Measurements from ENCODE around the gene GRHL3.
A peak's percentile ranks its signal among the peaks of the same experiment; 100 is the strongest.

GRHL3 gene

DNA sequence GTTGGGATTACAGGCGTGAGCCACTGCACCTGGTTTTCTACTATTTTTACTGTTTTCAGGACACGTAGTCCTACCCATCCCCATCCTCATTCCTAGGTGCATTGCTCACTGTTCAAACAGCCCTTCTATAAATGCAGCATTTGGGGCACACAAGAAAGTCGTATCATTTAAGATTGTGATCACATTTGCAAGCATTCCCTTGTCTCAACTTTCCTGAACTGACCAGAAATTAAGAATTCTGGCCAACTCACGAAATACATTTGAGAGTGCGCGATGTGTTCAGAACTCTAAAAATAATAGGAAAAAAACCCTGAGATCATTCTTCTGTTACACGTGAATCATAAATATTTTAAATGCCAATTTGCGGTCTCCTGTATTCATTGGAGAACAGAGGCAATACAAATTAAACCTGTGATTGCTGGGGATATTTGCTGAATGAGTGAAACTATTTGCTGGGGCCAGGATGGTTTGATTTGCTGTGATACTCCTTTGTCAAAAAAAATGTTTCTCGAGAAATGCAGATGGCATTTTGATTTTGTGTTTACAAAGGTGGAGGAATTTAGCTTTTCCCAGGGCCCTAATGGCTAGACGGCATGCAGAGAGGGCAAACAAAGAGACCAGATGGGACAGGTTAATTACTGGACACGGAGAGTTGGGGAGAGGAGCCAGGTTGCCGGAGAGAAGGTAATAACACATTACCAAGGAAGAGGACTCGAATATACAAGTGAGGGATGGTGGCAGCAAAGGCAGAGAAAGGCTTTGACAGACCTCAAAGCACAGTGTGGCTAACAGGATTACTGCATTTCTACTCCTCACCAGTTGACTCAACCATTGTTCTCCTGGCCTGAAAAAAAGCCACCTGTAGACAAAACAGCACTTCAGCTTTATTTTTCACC lies 56.0 kb downstream of the GRHL3 start:
- no peak for DNase-seq

DNA sequence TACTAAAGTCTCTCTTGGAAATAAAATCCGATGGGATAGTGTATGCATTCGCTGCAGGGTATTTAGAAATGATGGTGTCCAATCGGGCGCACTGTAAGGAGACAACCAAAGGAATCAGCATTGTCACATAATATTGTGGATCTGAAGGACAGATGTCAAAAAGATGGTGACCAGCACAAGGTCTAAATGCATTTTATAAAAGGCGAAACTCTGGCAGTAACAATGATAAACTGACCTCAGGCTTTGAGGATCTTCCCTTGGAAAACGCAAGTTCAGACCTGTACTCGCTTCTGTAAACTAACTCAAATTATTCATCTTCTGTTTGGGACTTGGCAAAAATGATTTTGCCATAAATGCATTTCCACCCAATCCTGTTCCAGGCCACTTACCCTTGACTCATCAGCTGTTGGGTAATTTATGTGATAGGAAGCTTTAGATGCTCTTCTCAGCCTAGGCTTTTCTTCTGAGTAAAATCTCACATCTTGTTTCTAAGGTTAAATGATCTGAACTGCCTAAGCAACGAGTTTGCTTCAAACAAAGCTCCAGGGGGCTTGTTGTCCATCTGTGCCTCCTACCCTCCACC lies 60.7 kb downstream of the GRHL3 start:
- no peak for DNase-seq

- DNase-seq: no peak
Observed at GRCh38 chr1:24380508-24380907, 61.4 kb downstream of the GRHL3 start.

- no peak for DNase-seq
Observed at GRCh38 chr1:24381256-24381655, 62.1 kb downstream of the GRHL3 start.

- DNase-seq: no peak
Observed at GRCh38 chr1:24382165-24382577, 63.0 kb downstream of the GRHL3 start.

GRCh38 chr1:24383381-24383940 lies 64.3 kb downstream of the GRHL3 start:
- DNase-seq: no peak

- DNase-seq: no peak
Observed at GRCh38 chr1:24384251-24385090, 65.3 kb downstream of the GRHL3 start.

DNA sequence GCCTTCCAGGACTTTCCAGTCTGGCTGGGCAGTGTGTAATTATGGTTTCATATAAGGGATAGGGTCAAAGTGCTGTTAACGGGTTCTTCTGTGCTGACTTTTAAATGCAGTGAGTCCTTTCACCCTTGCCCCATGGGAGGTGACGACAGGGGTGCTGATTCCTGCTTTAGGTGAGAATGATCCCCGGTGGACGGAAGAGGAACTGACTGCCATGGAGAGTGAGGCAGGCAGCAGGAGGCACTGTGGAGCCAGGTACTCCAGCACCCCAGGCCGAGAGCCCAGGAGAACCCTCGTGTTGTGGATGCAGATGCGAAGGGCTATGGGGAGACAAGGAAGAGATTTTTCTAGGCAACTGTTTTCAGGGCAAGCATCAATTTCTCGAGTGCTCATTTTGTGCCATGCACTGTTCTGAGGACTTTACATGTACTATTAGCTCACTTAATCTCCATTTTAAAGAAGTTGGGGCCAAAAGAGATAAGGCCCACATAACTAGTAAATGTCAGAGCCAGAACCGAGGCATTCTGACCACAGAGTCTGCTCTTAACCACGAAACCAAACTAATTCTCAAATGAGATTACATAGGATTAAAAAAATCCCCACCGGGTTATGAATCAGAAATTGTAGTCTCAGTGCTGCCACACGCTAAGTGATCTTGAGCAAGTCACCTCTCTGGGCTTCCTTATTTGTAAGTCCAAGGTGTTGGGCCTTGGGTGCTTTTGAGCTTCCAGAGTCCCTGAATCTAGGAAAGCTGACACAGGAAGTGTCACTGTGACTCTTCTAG lies 66.2 kb downstream of the GRHL3 start:
- DNase-seq: no peak

- peak; percentile 42 for DNase-seq
Observed at GRCh38 chr1:24386241-24386640, 67.1 kb downstream of the GRHL3 start.

- DNase-seq: no peak
Observed at GRCh38 chr1:24386931-24387330, 67.8 kb downstream of the GRHL3 start.

DNA sequence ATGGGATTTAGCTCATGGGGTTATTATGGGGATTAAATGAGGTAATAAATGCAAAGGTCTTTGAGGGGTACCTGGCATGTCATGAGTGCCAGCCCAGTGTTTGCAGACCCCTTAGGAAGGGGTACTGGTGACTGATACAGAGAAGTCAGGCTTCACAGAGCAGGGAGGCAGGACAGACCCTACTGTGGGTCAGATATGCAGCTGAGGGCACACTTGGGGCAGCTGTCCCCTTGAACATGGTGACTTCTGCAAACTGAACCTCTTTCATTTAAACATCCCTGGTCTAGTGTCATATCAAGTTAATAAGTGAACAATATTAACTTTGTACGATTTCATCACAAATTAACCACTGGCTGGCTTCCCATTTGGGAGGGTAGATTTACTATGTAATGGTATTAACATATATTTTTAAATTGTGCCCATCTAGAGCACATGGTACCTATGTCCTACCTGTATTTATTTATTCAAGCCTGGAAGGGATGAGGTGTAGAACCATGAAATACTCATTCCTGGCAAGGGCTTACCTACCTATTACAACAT lies 68.5 kb downstream of the GRHL3 start:
- DNase-seq: no peak

DNA sequence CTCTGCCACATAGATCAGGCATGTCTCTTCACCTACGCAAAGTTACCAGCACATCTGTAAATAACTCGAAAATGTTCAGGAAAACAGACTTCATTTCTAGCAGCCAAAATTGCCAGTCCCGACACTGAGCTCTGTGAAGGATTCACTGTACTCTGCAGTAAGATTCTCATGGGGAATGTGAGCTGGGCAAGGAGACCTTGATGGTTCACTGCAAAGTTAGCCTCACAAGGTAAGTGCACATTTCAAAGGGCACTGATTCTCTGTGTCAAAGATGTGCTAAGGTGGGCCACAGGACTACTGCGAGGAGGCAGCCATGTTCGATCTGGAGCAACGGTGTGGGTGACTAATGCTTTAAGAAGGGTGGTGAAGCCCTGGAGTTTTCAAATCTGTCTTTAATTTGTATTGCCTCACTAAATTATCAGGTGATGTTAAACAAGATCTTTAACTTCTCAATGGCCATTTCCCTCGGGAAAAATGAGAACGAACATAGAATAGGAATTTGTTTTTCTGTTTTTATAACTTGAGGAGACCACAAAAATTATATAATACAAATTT lies 69.3 kb downstream of the GRHL3 start:
- no peak for DNase-seq

DNA sequence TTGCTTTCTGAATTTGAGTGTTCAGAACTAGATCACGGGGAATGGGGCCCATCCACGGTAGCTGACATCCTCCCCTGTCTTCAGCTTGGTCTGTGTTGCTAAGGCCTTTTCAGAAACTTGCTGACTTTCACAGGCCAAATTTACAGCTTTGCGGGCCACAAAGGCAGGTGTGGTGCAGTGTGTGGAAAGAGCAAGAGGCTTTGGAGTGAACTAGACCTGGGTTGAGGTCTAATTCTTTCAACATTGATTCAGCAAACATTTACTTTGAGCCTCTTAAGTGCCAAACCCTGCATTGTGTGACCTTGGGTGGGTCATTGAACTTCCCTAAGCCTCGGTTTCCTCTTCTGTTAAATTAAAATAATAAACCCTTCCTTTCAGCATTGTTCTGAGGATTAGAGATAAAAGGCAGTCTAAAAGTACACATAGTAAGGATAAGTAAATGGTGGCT lies 70.1 kb downstream of the GRHL3 start:
- no peak for DNase-seq

GRCh38 chr1:24390924-24391782 lies 72.0 kb downstream of the GRHL3 start:
- DNase-seq: peak; percentile 59

- DNase-seq: peak; percentile 47
Observed at GRCh38 chr1:24391882-24392603, 72.9 kb downstream of the GRHL3 start.

DNA sequence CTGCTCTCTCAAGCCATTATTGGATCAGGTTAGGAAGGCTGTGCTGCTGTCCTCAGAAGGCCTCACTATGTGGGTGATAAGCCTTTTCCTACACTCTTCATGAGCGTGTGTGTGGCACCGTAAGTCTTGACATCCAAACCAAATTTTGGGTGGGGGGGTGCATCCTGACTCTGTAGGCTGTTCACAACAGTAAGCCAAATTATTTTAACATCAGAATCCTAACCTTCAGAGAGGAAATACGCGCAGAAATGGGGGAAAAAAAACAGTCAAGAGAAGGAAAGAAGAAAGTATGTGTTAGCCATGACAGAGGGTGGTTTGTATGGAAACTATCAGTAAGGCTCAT lies 73.4 kb downstream of the GRHL3 start:
- DNase-seq: no peak

DNA sequence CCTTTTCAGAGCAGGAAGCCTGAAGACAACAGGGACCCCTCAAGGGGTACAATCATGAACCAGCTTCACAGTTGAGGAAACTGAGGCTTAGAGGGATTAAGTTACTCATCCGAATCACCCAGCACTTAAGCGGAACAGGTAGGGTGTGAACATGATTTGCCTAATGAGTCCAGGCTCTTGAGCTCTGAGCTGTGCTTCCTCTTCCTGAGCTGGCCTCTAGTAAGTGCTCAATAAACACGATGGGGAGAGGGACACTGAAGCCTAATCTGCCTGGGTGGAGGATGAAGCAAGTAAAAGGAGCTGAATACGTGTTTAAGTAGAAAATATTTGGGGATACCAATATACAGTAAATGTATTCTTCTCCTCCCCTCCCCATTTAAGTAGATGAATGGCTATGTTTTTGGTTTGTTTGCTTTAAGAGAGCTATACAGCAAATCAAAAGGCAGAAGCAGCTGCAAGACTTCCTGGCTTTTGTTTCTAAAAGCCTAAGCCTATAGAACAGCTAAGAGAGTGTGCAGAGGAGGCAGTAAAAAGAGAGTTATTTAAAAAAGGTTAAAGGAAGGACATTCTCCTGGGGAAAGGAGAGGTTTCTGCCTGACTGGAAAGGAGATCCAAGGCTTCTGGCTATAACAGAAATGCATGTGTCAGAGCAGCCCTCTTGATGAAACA lies 74.0 kb downstream of the GRHL3 start:
- DNase-seq: no peak

- DNase-seq: no peak
Observed at GRCh38 chr1:24393892-24394291, 74.7 kb downstream of the GRHL3 start.

- no peak for DNase-seq
Observed at GRCh38 chr1:24400065-24400464, 80.9 kb downstream of the GRHL3 start.

GRCh38 chr1:24403806-24404205 lies 84.6 kb downstream of the GRHL3 start:
- DNase-seq: no peak
